Left hindlimb (tissue), 1 donor: ENCODE data around the gene TH.

Experiments used
- DNase-seq: peaks from one replicate; pipeline ENCODE4 v3.0.0-alpha.2; 2018

Gene TH

DNA sequence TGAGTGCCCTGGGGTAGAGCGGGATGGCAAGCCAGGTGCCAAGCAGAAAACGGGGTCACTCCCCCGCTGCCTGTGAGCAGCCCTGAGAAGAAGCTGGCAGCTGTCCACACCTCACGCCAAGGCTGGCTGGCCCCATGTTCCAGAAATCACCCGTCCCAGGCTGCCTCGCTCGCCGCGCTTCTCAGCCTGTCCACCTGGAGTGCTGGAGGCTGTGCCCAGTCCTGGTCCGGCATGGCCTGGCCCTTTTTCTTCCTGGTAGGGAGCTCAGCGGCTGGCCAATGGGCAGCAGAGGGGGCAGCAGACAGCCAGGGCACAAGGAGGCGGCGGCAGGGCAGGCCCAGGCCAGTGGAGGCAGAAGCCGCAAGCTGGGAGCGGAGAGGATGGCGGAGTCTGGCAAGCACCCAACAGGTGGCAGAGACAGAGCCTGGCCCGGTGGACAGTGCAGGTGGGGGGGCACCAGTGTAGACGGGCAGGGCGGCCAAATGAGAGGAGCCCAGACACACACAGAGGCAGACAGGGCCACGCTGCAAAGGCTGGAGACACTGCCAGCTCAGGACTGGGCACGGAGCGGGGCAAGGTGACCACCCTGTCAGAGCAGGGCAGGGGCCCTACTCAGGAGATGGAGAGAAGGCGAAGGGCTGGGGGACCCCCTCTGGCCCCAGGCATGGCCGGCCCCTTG, 37.2 kb upstream of the TH start:
- peak; percentile 30 for DNase-seq

DNA sequence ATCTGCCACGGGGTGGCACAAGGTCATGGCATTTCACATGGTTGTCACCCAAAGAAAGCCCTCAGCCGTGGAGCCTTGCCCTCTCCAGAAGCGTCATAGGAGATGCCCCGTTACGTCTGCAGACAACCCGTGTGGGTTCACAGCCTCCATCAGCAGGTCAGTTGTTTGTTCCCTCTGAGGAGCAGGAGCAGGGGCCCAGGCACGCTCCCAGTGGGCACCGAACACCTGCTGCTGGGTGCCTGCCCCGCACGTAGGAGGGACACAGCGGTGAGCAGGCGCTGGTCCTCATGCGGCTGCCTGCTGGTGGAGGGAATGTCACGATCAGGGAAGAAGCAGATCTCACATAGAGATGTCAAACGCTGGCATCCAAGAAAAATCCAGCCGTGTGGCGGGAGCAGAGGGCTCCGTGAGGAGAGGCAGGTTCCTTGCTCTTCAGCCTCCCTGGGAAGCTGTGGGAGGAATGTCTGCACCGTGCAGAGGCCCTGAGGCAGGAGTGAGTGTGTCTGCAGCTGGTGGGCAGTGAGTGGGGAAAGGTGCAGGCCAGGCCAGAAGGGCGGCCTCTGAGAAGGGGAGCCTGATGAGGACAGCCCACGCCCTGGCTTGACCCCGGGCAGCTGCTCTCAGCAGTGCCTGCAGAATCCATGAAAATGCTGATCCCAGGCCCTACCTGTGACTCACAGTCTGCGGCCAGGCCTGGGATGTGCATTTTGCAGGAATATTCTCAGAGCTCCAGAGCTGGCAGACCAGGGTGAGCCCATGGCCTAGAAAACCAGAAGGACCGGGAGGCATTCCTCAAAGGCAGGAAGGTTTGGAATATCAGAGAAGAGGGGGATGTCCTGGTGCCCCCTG, 36.4 kb upstream of the TH start:
- peak; percentile 8 for DNase-seq

DNA sequence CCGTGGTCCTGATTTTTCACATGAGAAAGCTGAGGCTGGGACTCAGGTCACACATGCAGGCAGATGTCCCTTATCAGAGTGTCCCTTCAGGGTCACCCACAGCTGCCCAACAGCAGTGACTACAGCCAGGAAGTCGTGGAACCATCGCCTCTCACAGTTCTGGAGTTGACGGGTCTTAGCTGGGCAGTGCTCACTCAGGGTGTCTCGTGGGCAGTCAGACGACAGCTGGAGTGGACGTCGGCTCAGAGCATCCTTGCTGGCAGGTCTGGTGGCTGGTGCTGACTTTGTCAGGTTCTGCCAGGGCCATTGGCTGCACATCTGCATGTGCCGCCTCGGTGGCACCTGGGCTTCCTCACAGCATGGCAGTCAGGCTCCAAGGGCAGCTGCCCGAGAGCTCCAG, 35.6 kb upstream of the TH start:
- no peak for DNase-seq

DNA sequence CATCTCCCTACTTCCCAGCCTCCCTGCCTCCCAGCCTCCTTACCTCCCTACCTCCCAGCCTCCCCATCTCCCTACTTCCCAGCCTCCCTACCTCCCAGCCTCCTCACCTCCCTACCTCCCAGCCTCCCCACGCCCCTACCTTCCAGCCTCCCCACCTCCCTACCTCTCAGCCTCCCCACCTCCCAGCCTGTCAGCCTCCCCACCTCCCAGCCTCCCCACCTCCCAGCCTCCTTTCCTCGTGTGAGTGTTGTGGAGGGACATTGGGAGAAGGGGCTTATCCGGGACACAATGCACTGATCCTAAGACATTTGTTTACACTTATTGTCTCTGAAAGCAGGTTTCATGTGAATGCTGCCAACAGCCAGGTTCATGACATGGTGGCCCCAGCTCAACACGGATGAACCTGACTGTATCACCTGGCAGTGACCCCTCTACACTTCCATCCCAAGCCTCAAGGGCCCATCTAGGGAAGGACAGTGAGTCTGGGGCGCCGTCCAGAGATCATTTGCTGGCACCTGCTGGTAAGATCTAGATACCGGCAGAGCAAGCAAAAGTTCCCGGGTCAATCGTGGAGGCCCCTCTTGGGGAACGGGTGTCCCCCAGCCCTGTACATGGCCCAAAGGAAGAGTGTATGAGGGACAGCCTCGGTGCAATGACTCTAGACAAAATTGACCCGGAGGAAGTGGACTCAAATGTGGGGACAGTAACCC, 34.5 kb upstream of the TH start:
- no peak for DNase-seq

DNA sequence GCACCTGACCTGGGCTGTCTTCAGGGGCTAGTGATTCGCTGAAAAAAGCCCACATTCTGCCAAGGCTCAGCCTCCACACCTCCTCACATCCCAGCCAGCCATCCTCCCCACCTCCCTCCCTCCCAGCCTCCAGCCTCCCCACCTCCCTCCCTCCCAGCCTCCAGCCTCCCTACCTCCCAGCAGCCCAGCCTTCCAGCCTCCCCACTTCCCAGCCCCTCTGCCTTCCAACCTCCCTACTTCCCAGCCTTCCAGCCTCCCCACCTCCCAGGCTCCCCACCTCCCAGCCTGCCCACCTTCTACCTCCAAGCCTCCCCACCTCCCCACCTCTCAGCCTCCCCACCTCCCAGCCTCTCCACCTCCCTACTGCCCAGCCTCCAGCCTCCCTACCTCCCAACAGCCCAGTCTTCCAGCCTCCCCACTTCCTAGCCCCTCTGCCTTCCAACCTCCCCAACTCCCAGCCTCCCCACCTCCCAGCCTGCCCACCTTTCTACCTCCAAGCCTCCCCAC, 33.7 kb upstream of the TH start:
- no peak for DNase-seq

DNA sequence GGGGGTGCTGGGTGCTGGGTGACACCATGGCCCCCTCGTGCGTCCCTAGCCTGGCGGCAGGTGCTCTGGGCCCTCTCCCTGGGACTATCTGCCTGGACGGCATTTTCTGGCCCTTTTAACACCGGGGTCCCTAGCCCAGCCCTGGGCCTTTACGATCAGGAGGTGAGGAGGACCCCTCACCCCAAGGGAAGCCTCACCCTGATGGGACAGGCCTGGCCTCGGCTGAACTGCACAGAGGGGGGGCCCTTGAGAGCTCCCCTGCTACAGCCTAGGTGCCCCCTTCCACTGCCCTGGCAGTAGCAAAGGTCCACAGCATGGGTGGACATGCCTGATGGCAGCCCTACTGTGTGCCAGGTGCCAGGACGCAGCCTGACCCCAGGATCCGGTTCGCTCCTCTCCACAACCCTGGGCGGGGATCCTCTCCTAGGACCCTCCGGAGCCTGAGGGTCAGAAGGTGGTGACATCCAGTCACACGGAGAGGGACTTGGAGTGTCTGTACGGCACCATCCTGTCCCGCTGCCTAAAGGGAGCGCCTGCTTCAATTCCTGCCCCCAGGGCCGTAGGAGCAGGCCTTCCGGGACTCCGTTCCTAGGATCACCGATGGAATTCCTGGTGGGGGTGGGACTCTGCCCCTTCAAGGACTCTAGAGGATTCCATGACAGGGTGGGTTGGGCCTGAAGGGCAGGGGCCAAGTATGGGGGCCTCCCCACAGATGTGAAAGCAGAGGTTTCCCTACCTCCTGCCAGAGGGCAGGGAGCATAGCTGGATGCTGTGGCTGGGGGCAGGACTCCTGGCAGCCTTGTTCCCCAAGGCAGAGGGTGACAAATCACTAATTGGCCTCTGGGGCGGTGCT, 33.0 kb upstream of the TH start:
- DNase-seq = peak; percentile 24

DNA sequence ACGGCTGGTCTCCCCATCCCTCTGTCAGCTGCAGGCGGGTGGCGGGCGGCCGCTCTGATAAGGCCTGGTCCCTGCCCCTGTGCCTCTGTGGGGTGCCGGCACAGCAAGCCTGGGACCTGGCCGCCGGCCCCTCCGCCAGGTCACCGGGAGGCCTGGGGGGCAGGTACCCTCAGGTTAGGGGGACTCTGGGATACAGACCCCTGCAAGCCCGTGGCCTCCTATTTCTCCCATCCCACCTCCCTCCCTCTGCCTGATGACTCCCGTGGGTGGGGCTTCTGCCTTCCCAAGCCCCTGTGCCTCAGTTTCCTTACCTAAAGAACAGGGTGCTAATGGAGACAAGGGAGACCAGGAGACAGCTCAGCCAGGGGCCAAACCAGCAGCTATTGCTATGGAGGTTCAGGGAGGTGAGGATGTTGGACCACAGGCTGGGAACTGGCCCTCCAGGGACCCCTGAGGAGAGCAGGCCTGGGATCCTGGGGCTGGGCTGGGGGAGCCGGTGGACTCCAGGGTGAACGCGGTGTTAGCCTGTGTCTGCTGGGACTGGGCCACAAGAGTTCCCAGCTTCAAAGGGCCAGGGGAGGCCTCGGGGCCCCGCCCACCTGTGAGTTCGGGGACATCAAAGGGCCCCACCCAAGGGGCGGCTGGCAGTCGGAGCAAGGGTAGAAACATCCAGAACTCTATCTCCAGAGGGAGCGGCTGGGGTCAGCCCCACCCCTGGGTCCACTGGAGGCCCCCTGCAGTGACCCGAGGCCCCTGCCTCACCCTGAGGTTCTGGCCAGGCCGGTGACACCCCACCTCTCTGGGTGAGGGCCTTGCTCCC, 32.0 kb upstream of the TH start:
- DNase-seq = peak; percentile 23

DNA sequence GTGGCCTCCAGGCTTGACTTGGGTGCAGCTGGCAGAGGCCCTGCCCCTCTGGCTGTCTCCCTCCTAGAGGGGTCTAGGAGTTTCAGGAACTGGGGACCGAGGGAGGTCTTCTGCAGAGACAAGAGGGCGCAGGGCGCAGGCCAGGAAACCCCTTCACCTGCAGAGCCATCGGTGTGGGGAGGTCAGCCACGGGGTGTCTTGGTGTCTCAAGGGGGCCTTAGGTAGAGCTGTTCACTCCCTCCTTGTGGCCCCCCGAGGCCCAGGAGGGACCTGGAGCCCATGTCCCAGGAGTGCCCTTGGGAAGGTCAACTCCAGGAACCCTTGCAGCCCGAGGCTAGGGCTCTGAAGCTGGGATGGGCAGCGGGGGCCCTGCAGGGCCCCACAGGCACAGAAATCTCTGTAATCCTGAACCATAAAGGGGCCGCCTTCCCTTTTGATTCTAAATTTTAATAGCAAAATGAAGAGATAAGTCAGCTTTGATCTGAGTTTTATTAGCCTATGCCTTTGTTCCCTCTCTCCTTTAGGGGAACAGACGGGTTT, 31.4 kb upstream of the TH start:
- DNase-seq = peak; percentile 25

DNA sequence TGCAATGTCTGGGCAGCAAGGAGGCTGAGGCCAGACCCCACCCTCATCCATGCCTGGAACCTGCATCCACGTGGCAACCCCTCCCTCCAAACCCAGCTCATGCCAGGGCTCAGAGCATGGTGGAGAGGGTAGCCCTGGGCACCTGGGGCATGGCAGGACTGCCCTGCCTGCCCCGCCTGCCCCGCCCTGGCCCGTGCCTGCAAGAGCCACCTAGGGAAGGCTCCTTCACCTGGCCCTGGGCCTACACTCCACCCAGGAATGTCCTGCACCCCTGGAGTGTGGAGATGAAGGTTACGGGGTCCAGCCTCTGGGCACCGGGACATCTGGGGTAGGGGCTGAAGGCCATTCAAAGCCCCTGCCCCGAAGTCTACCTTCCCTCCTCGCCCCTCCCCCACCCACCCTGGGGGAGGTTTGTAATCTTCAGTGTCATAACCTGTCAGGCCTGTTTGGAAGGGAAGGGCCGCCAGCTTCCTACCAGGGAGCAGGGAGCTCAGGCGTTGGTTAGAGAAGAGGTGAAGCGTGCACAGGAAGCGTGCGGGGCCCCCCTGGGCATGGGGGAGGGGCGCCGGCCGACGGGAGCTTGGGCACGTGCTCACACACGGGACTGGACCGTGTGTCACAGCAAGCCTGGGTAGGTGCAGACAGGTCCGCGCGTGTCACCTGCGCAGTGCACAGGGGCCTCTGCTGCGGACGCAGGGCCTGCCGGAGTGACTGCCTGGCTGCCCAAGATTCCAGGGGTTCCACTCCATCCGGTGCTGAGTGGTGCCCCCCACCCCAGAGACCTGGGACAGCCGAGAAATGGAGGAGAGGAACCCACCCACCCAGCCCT, 30.7 kb upstream of the TH start:
- peak; percentile 25 for DNase-seq

DNA sequence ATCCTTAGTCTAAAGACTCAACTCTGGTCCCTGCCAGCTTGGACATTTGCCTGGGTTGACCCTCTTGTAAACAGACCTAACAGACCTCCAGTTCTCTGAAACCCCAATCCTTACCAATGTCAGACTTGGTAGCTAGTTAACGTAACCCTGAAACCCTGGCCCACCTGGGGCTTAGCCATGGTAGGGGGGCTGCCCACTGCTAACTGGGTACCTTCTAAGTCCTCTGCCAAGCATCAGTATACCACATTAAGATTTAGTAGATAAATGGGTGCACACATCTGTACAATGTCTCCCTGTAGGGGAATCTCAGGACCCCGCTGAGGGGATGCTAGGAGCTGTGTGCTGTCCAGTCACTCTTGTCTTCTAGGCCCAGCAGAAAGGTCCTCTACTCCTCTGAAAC, 29.9 kb upstream of the TH start:
- DNase-seq = no peak

DNA sequence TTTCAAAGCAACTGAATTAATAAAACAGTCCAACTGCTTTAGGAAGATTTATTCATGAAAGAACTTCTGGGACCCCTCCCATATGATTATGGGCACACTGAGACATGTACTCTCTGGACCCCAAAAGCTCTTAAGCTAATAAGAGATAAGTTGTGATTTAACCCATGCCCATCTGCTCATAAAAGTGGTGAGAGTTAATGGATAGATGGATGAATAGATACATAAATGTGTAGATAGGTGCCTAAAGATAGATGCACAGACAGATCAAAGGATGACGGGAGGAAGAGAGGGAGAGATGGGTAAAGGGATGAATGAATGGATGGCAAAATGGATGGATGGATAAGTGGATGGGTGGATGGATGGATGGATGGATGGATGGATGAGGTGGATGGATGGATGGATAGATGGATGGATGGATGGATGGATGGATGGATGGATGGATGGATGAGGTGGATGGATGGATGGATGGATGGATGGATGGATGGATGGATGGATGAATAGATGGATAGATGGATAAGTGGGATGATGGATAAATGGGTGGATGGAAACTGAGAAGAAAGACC, 29.4 kb upstream of the TH start:
- no peak for DNase-seq

DNA sequence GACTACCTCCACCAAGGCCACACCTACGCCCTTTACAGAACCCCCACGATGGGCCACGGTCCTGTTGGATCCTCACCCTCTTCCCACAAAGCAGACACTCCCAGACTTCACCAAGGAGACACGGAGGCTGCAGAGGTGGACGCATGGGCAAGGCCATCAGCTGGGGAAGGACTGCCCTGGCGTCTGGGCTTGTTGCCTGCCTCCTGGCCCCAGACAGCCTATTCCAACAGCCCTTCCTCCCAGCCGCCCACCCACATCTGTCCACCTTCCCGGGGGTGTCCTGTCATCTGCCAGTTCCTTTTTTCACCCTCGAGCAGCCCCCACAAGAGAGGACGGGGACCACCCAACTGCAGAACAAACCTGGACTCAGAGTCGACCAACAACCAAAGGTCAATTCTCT, 28.9 kb upstream of the TH start:
- no peak for DNase-seq

DNA sequence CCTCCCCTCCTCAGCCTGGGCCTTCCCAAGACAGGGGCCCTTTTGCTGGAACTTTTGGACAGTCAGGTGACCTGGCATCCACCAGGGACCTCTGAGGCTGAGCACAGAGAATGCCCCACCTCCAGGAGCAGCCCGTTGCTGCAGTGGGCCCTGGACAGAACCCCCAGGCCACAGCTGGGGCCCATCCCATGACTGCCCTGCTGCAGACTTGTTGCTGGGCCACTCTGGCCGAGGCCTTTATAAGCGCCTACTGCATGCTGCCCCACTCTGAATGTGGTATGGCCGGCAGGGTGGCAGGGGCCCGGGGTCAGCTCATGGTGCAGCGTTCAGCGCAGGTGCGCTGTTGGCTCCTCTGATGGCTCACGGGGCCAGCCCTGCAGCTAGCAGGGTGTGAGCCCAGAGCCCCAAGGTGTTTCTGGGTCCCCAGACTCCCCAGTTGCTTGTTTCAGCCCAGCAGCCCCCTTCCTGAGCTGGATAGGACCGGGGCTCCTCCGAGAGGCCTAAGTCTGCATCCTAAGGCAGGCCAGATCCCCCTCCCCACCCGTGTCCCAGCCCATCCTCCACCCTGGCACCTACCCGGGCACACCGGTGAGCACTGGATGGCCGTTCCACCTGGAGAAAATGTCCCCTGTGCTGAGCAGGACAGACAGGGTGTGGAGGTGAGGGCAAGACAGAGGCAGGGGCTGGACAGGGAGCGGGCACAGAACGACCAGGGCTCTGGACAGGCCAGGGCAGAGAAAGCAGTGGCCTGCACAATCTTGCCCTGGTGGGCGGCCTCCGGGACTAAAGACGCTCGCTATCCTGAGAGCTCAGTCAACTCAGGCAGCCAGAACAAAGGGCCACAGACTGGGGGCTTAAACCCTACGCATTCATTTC, 28.1 kb upstream of the TH start:
- DNase-seq = no peak

DNA sequence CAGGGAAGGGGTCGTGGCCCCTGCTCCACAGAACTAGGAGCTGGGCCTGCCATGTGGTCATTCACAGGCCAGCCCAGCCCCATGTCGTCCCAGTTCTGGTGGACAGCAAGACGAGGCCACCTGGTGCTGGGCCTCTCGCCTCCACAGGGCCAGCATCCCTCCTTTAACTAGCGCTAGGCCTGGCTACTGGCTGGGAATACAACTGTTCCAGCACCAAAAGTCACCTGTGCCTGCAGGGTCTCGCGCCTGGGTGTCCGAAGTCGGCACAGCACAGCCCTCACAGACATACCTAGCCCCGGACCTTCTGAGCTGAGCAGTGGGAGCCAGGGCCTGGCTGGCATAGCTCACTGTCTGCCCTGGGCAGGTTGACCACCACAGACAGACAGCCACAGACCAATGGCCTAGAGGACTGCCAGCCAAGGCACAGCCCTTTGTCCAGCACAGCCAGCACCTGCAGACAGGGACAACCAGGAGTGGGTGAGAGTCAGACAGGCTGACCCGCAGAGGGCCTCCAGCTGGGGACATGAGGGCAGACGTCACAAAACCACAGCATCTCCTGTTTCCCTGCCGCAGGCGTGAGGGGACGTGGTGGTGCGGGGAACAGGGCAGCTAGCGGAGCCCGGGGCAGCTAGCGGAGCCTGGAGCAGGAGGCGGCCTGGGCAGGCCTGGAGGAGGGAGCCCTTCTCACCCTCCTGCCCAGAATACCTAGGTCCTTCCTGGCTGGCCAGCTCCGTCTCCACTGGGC, 27.2 kb upstream of the TH start:
- no peak for DNase-seq

DNA sequence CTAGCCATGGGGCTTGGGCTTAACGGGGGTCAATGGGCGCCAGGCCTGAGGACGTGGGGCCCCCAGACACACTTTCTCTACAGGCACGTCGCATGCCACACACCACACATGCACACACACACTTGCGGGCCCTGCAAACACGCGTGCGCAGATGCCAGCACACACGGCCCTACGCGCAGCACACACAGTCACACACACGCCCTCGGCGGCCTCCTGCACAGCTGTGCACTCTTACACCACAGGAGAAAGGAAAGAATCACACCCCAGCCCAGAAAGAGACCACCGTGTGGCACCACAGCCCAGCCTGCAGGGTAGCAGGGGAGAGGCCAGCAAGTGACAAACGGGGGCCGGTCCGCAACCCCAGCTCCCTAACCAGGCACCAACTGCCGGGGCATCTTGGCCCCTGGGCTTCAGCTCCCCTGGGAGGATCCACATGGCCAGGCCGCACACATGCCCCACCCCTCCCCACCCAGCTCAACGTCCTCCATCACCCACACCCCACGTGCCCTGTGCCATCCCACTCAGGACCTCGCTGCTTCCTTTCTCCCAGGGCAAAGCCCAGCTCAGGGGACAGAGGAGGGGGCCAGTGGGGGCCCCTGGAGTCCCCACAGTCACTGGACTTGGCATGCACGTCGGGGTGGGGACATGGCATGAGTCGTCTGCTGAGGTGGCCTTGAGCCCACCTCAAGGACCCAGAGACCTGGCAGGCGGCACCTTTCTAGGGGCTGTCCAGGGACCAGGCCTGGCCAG, 26.3 kb upstream of the TH start:
- no peak for DNase-seq

DNA sequence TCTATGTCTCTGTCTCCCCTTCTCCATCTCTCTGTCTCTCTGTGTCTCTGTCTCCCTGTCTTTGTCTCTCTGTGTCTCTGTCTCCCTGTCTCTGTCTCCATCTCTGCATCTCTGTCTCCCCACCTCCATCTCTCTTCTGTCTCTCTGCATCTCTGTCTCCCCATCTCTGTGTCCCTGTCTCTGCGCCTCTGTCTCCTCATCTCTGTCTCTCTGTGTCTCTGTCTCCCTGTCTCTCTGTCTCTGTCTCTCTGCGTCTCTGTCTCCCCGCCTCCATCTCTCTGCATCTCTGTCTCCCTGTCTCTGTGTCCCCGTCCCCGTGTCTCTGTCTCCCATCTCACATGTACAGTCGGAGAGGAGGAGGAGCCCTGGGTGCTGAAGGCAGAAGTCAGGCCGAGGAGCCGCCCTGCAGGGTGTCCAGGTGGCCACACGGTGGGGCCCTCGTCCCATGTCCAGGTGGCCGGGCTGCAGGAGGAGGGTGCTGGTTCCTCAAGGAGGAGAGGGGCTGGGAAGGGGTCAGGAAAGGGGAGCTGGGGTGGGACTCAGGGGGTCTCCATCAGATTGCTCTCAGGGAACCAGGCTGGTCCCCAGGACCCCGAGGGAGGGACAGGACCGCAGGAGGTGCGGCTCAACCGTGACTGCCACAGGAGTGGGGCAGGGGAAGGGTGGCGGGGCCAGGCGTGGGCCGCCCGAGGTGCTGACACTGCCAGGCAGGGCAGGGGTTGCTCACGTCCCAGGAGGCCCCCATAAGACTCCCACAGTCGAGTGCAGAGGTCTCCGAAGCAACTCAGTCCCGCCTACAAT, 25.6 kb upstream of the TH start:
- DNase-seq = peak; percentile 80

DNA sequence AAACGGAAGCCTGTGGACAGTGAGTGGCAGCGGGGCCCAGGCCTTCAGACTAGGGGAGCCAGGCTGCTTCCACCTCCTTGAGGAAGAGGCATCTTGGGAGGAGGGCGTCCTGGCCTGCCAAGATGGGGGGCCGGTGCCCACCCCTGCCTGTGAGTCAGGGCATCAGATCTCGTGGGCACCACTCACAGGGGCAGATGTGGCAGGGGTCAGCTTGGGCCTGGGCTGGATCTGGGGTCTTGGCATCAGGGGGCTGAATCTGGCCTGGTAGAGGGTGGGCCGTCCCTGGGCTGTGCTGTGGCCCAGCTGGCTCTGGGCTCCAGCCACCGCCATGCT, 24.1 kb upstream of the TH start:
- no peak for DNase-seq
